ENCODE data around the gene SLC43A1. TPM values are rescaled to one million over a fixed set of nuclear protein-coding genes. Genes with fewer than 3 reads are reported as not detected.

SLC43A1 gene
- total RNA-seq, 1 experiment from 2014 or later: 30.7 TPM

GRCh38 chr11:57497303-57498247 lies 17.9 kb downstream of the SLC43A1 start:
- peaks cover 14% of the 10 kb centered on the region for H3K36me3 ChIP-seq (replicated peaks; ENCODE audit: control insufficient read depth, insufficient read depth, low read length)
- H3K27me3 ChIP-seq (ENCODE audit: control insufficient read depth, insufficient read depth, low read length): no peaks in the 10 kb centered on the region
- DNase-seq: no peak
- no peak overlapping the region for H3K4me3 ChIP-seq (ENCODE audit: insufficient read depth, low read depth, low read length)

- no peaks in the 10 kb centered on the region for H3K27me3 ChIP-seq (ENCODE audit: control insufficient read depth, insufficient read depth, low read length)
- DNase-seq: no peak
- no peak overlapping the region for H3K4me3 ChIP-seq (ENCODE audit: insufficient read depth, low read depth, low read length)
- peaks cover 14% of the 10 kb centered on the region for H3K36me3 ChIP-seq (replicated peaks; ENCODE audit: control insufficient read depth, insufficient read depth, low read length)
These were observed 19.2 kb downstream of the SLC43A1 start for GRCh38 chr11:57496109-57496820.

GRCh38 chr11:57493507-57494503 lies 21.7 kb downstream of the SLC43A1 start:
- H3K36me3 ChIP-seq (replicated peaks; ENCODE audit: control insufficient read depth, insufficient read depth, low read length): peaks cover 20% of the 10 kb centered on the region
- H3K4me3 ChIP-seq (ENCODE audit: insufficient read depth, low read depth, low read length): no peak overlapping the region
- no peaks in the 10 kb centered on the region for H3K27me3 ChIP-seq (ENCODE audit: control insufficient read depth, insufficient read depth, low read length)
- peak; percentile 87 for DNase-seq

GRCh38 chr11:57491371-57492061 lies 24.0 kb downstream of the SLC43A1 start:
- Histone ChIP-seq H3K27me3 (ENCODE audit: control insufficient read depth, insufficient read depth, low read length) (no peaks in the 10 kb centered on the region), H3K4me3 (ENCODE audit: insufficient read depth, low read depth, low read length) (no peak overlapping the region), H3K36me3 (replicated peaks; ENCODE audit: control insufficient read depth, insufficient read depth, low read length) (peaks cover 22% of the 10 kb centered on the region)
- DNase-seq: peak; percentile 88

GRCh38 chr11:57490456-57491248 lies 24.9 kb downstream of the SLC43A1 start:
- no peak overlapping the region for H3K4me3 ChIP-seq (ENCODE audit: insufficient read depth, low read depth, low read length)
- H3K36me3 ChIP-seq (replicated peaks; ENCODE audit: control insufficient read depth, insufficient read depth, low read length): peaks cover 19% of the 10 kb centered on the region
- no peaks in the 10 kb centered on the region for H3K27me3 ChIP-seq (ENCODE audit: control insufficient read depth, insufficient read depth, low read length)
- no peak for DNase-seq

GRCh38 chr11:57487920-57488659 lies 27.4 kb downstream of the SLC43A1 start:
- DNase-seq: no peak
- peaks cover 20% of the 10 kb centered on the region for H3K36me3 ChIP-seq (replicated peaks; ENCODE audit: control insufficient read depth, insufficient read depth, low read length)
- peaks cover 4% of the 10 kb centered on the region; the same call in 1 of the 2 replicates for H3K27me3 ChIP-seq (ENCODE audit: control insufficient read depth, insufficient read depth, low read length)
- no peak overlapping the region for H3K4me3 ChIP-seq (ENCODE audit: insufficient read depth, low read depth, low read length)

- no peak for DNase-seq
- H3K36me3 ChIP-seq (replicated peaks; ENCODE audit: control insufficient read depth, insufficient read depth, low read length): peaks cover 20% of the 10 kb centered on the region
- peaks cover 12% of the 10 kb centered on the region for H3K27me3 ChIP-seq (ENCODE audit: control insufficient read depth, insufficient read depth, low read length)
- no peak overlapping the region for H3K4me3 ChIP-seq (ENCODE audit: insufficient read depth, low read depth, low read length)
These were observed 28.3 kb downstream of the SLC43A1 start for GRCh38 chr11:57487021-57487778.

GRCh38 chr11:57485217-57485990 lies 30.1 kb downstream of the SLC43A1 start:
- no peak overlapping the region for H3K4me3 ChIP-seq (ENCODE audit: insufficient read depth, low read depth, low read length)
- H3K27me3 ChIP-seq (ENCODE audit: control insufficient read depth, insufficient read depth, low read length): peaks cover 27% of the 10 kb centered on the region
- DNase-seq: no peak
- peaks cover 14% of the 10 kb centered on the region for H3K36me3 ChIP-seq (replicated peaks; ENCODE audit: control insufficient read depth, insufficient read depth, low read length)

- H3K36me3 ChIP-seq (replicated peaks; ENCODE audit: control insufficient read depth, insufficient read depth, low read length): peaks cover 14% of the 10 kb centered on the region
- no peak for DNase-seq
- H3K27me3 ChIP-seq (ENCODE audit: control insufficient read depth, insufficient read depth, low read length): peaks cover 31% of the 10 kb centered on the region
- H3K4me3 ChIP-seq (ENCODE audit: insufficient read depth, low read depth, low read length): no peak overlapping the region
These were observed 31.3 kb downstream of the SLC43A1 start for GRCh38 chr11:57484141-57484710.

GRCh38 chr11:57483562-57483918 lies 32.0 kb downstream of the SLC43A1 start:
- DNase-seq: peak; percentile 53
- Histone ChIP-seq H3K4me3 (ENCODE audit: insufficient read depth, low read depth, low read length) (no peak overlapping the region), H3K36me3 (replicated peaks; ENCODE audit: control insufficient read depth, insufficient read depth, low read length) (peaks cover 9% of the 10 kb centered on the region), H3K27me3 (ENCODE audit: control insufficient read depth, insufficient read depth, low read length) (peaks cover 33% of the 10 kb centered on the region)

- peaks cover 38% of the 10 kb centered on the region for H3K27me3 ChIP-seq (ENCODE audit: control insufficient read depth, insufficient read depth, low read length)
- peak overlapping the region; percentile 61 for H3K4me3 ChIP-seq (ENCODE audit: insufficient read depth, low read depth, low read length)
- peak; percentile 96 for DNase-seq
- H3K36me3 ChIP-seq (replicated peaks; ENCODE audit: control insufficient read depth, insufficient read depth, low read length): peaks cover 7% of the 10 kb centered on the region
These were observed 32.5 kb downstream of the SLC43A1 start for GRCh38 chr11:57482782-57483561.

Data from H7 (cell line).